ENCODE data around the gene ADAM19.
"Not testable (repeated sequence)": the region's sequence is repeated elsewhere in the genome, so short reads cannot be mapped to it uniquely, and the experiment has no call there.

The ADAM19 gene

GRCh38 chr5:157511651-157512644, 63.6 kb downstream of the ADAM19 start:
- peak; percentile 41 to 54 for DNase-seq

- no peak for DNase-seq
Measured at GRCh38 chr5:157510682-157511081, 64.9 kb downstream of the ADAM19 start.

- no peak for DNase-seq
Measured at GRCh38 chr5:157509587-157509986, 66.0 kb downstream of the ADAM19 start.

- no peak for DNase-seq
Measured at GRCh38 chr5:157509093-157509492, 66.5 kb downstream of the ADAM19 start.

- DNase-seq: no peak
Measured at GRCh38 chr5:157506981-157507780, 68.4 kb downstream of the ADAM19 start.

GRCh38 chr5:157506066-157506590, 69.4 kb downstream of the ADAM19 start:
- DNase-seq: no peak

- DNase-seq: no peak
Measured at GRCh38 chr5:157505496-157505895, 70.1 kb downstream of the ADAM19 start.

GRCh38 chr5:157504053-157504452, 71.5 kb downstream of the ADAM19 start:
- DNase-seq: no peak

GRCh38 chr5:157502143-157502647, 73.4 kb downstream of the ADAM19 start:
- no peak for DNase-seq

GRCh38 chr5:157497875-157498611, 77.5 kb downstream of the ADAM19 start:
- no peak for DNase-seq

GRCh38 chr5:157496864-157497263, 78.7 kb downstream of the ADAM19 start:
- no peak for DNase-seq

GRCh38 chr5:157494178-157494832, 81.3 kb downstream of the ADAM19 start:
- DNase-seq: no peak

GRCh38 chr5:157492886-157493285, 82.7 kb downstream of the ADAM19 start:
- no peak for DNase-seq

GRCh38 chr5:157491471-157491995, 84.0 kb downstream of the ADAM19 start:
- DNase-seq: no peak

GRCh38 chr5:157487358-157487757, 88.2 kb downstream of the ADAM19 start:
- DNase-seq: no peak

GRCh38 chr5:157486861-157487260, 88.7 kb downstream of the ADAM19 start:
- DNase-seq: no peak

- no peak for DNase-seq
Measured at GRCh38 chr5:157486221-157486681, 89.3 kb downstream of the ADAM19 start.

- DNase-seq: no peak
Measured at GRCh38 chr5:157485811-157486210, 89.8 kb downstream of the ADAM19 start.

GRCh38 chr5:157485340-157485739, 90.2 kb downstream of the ADAM19 start:
- no peak for DNase-seq

- no peak for DNase-seq
Measured at GRCh38 chr5:157484768-157485167, 90.8 kb downstream of the ADAM19 start.

- not testable (repeated sequence) for DNase-seq
Measured at GRCh38 chr5:157482702-157483101, 92.9 kb downstream of the ADAM19 start.

- no peak for DNase-seq
Measured at GRCh38 chr5:157481666-157482065, 93.9 kb downstream of the ADAM19 start.

Data from activated T-cell treated with anti-CD3 and anti-CD28 coated beads, Interleukin-2, amount 50 U/mL, for 48 hours (primary cell).